CD4-positive, alpha-beta T cell treated with Interleukin-17A for 1 hour (primary cell): ENCODE results near the gene BET1L.
"Not testable (repeated sequence)": the region's sequence is repeated elsewhere in the genome, so short reads cannot be mapped to it uniquely, and the experiment has no call there.

ENCODE experiments used
- DNase-seq: peaks from one replicate; pipeline ENCODE4 v3.0.0-alpha.2; 2020

Gene BET1L

DNA sequence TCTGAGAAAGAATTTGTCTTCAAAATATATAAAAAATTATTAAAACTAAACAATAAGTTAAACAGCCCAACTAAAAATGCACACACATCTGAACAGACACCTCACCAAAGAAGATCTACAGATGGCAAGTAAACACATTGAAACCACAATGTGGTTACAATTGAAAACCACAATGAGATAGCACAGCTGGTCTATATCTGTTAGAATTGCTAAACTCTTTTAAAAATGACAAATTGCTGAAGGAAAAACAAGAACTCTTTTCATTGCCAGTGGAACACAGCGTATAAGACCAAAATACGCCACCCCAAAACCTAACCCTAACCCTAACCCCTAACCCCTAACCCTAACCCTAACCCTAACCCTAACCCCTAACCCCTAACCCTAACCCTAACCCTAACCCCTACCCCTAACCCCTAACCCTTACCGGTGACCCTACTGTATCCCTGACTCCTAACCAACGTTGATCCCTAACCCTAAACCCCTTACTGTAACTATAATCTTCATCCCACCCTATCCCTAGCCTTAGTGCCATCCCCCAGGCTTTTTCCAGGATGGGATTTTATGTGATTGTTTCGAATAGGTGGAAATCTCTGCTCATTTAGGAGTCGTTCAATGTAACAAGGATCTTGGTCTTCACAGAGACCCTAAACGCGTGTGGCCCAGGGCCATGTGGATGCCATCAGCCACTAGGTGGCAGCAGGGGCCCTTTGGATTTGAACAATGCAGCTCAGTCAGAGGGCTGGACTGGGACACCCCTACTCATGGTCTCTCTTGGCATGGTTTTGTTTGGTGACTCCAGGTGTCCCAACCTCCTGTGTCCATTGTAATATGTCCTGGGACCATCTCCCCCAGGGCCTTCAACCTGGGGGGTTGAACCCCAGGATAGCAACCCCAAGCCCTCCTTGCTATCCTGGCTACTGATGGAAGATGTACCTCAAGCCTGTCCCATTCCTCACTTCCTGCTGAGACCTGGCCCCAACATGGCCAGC, 15.4 kb downstream of the BET1L start:
- DNase-seq = peak; percentile 50

DNA sequence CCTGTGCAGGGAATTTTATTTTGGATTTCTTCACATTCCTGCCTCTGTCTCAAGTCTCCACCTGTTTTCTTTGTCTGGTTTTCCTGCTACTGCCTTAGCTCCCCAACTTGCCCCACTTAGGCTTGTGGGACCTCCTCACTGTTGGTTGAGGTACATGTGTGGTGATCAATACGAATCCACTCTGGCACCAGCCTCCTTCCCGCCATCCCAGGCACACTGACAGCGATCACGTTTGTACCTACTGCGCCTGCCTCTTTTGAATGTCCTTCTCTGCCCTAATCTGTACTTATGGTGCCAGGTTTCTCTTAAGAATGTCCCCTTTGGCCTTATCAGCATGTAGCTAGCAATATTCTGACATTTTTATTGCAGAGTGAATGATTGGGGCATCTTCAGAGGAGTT, 16.7 kb downstream of the BET1L start:
- not testable (repeated sequence) for DNase-seq

DNA sequence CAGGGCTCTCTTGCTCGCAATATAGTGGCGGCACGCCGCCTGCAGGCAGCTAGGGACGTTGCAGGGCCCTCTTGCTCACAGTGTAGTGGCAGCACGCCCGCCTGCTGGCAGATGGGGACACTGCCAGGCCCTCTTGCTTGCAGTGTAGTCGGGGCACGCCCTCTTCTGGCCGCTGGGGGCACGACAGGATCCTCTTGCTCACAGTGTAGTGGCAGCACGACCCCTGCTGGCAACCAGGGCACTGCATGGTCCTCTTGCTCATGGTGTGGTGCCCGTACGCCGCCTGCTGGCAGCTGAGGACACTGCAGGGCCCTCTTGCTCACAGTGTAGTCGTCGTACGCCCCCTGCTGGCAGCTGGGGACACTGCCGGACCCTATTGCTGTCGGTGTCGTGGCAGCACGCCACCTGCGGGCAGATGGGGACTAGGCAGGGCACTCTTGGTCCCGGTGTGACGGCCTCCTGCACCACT, 17.3 kb downstream of the BET1L start:
- peak; percentile 66 for DNase-seq

DNA sequence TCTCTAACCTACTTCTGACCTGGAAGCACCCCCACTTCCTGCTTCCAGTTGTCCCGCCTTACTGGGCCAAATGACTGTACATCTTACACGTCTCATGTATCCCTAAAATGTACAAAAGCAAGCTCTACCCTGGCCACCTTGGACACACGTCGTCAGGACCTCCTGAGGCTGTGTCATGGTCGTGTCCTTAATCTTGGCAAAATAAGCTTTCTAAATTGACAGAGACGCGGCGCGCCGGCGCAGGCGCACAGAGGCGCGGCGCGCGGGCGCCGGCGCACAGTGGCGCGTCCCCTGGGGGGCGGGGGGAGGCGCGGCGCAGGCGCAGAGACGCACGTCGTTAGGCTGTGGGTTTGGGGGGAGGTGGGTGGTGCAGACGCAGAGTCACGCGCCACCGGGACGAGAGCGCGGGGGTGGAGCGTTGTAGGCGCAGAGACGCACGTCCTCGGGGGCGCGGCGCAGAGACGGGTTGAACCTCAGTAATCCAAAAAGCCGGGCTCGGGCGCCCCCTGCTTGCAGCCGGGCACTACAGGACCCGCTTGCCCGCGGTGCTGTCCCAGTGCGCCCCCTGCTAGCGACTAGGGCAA, 17.9 kb downstream of the BET1L start:
- DNase-seq = not testable (repeated sequence)

DNA sequence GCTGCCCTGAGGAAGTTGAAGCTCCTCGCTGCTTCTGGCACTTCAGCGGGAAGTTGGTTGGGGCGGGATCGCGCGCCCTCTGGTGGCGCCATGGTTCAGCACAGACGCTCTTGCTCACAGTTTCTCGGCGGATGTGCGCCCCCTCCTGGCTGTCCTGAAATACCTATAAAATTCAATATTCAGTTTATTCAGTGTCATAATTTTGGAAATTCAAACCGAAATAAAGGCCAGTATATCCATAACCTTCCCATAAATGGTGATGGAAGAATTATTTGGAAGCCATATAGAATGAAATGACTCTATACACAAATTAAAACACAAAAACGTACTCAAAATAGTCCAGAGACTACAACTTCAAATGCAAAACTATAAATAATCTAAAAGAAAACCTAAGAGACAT, 27.0 kb downstream of the BET1L start:
- not testable (repeated sequence) for DNase-seq
